K562 (cell line): Measurements from ENCODE around the gene TTC23L. TPM values are rescaled to one million over a fixed set of nuclear protein-coding genes. Genes with fewer than 3 reads are reported as not detected.

Experiments used
- polyA plus RNA-seq, 8 experiments: library from polyadenylated mRNA; depleted of rRNA in 4 of 8; stranded (reverse) in 5 of 8; unstranded in 3 of 8; fragments of >200 nt; fragmentation: Nextera tagmentation in 2 of 8; fragmentation: Illumina TruSeq in 1 of 8; extraction: Ambion mirVana in 2 of 8; extraction: Trizol in 1 of 8; gene quantifications; 2 replicates each; pipeline versions ENCODE4 v1.2.1 to v1.2.3, GENCODE V29; 2011 to 2014; ENCODE audit warnings: inconsistent platforms in 1 of 8, missing spikeins in 1 of 8
- total RNA-seq, 7 experiments: library from RNA; depleted of rRNA in 6 of 7; stranded (reverse); fragments of >200 nt in 6 of 7; fragmentation: Illumina TruSeq in 2 of 7; extraction: Trizol in 2 of 7; gene quantifications; 2 replicates each; pipeline versions ENCODE4 v1.2.1 to v1.2.3, GENCODE V29; 2011 to 2021; ENCODE audit warnings: low replicate concordance in 1 of 7

TTC23L gene
- total and polyA plus RNA-seq, 9 of the 15 experiments (the other 6 are each of a cell fraction or from before 2014, with no cell fraction given): 0.03 to 0.32 (median 0.14) TPM; not detected in 2

Other genes with a start within 250 kb of the TTC23L start
- gene RAI14, start 182.8 kb upstream of the TTC23L start, total RNA-seq (2014; rRNA removed): 26.2 and 28.7 TPM in 2 replicates
- gene RAI14, start 182.8 kb upstream of the TTC23L start, total RNA-seq (2014; rRNA removed; fragmentation: Illumina TruSeq; extraction: Trizol): 36.6 and 41.5 TPM in 2 replicates
- gene RAI14, start 182.8 kb upstream of the TTC23L start, total RNA-seq (2015; rRNA removed; fragmentation: Illumina TruSeq; extraction: Trizol): 24.9 and 26.9 TPM in 2 replicates
- 52.4 and 58.6 TPM in 2 replicates for gene RAI14, start 182.8 kb upstream of the TTC23L start, total RNA-seq (2021)
- gene RAI14, start 182.8 kb upstream of the TTC23L start, polyA plus RNA-seq (2011; rRNA removed): 21.1 and 34.8 TPM in 2 replicates
- gene RAI14, start 182.8 kb upstream of the TTC23L start, polyA plus RNA-seq (2014; fragmentation: Illumina TruSeq; extraction: Trizol): 44.7 and 45.1 TPM in 2 replicates
- 10 to 100 TPM; 11.3 to 12.6 TPM for gene RAI14, start 182.8 kb upstream of the TTC23L start, polyA plus RNA-seq (2014; fragmentation: Nextera tagmentation; extraction: Ambion mirVana)
- 25.8 and 82.5 TPM in 2 replicates for gene RAI14, start 182.8 kb upstream of the TTC23L start, polyA plus RNA-seq (2014; rRNA removed)
- 52.9 and 62.7 TPM in 2 replicates for gene RAD1, start 76.3 kb downstream of the TTC23L start, total RNA-seq (2014; rRNA removed)
- 59.4 and 60.9 TPM in 2 replicates for gene RAD1, start 76.3 kb downstream of the TTC23L start, total RNA-seq (2014; rRNA removed; fragmentation: Illumina TruSeq; extraction: Trizol)
- gene RAD1, start 76.3 kb downstream of the TTC23L start, total RNA-seq (2015; rRNA removed; fragmentation: Illumina TruSeq; extraction: Trizol): 52.4 and 60.8 TPM in 2 replicates
- 54.1 and 54.9 TPM in 2 replicates for gene RAD1, start 76.3 kb downstream of the TTC23L start, total RNA-seq (2021)
- gene RAD1, start 76.3 kb downstream of the TTC23L start, polyA plus RNA-seq (2011; rRNA removed): 52.1 and 78.1 TPM in 2 replicates
- gene RAD1, start 76.3 kb downstream of the TTC23L start, polyA plus RNA-seq (2014; fragmentation: Illumina TruSeq; extraction: Trizol): 44.5 and 54.9 TPM in 2 replicates
- gene RAD1, start 76.3 kb downstream of the TTC23L start, polyA plus RNA-seq (2014; fragmentation: Nextera tagmentation; extraction: Ambion mirVana): 100 to 1,000 TPM; 120 to 148 TPM
- 54.4 and 69.3 TPM in 2 replicates for gene RAD1, start 76.3 kb downstream of the TTC23L start, polyA plus RNA-seq (2014; rRNA removed)
- gene BRIX1, start 76.5 kb downstream of the TTC23L start, total RNA-seq (2014; rRNA removed): 118 and 119 TPM in 2 replicates
- gene BRIX1, start 76.5 kb downstream of the TTC23L start, total RNA-seq (2014; rRNA removed; fragmentation: Illumina TruSeq; extraction: Trizol): 159 and 166 TPM in 2 replicates
- 156 and 169 TPM in 2 replicates for gene BRIX1, start 76.5 kb downstream of the TTC23L start, total RNA-seq (2015; rRNA removed; fragmentation: Illumina TruSeq; extraction: Trizol)
- gene BRIX1, start 76.5 kb downstream of the TTC23L start, total RNA-seq (2021): 115 and 119 TPM in 2 replicates
- 112 and 161 TPM in 2 replicates for gene BRIX1, start 76.5 kb downstream of the TTC23L start, polyA plus RNA-seq (2011; rRNA removed)
- gene BRIX1, start 76.5 kb downstream of the TTC23L start, polyA plus RNA-seq (2014; fragmentation: Illumina TruSeq; extraction: Trizol): 142 and 193 TPM in 2 replicates
- 100 to 1,000 TPM; 125 to 157 TPM for gene BRIX1, start 76.5 kb downstream of the TTC23L start, polyA plus RNA-seq (2014; fragmentation: Nextera tagmentation; extraction: Ambion mirVana)
- 161 and 170 TPM in 2 replicates for gene BRIX1, start 76.5 kb downstream of the TTC23L start, polyA plus RNA-seq (2014; rRNA removed)
- gene DNAJC21, start 90.4 kb downstream of the TTC23L start, total RNA-seq (2014; rRNA removed): 77.5 and 83.3 TPM in 2 replicates
- 104 and 118 TPM in 2 replicates for gene DNAJC21, start 90.4 kb downstream of the TTC23L start, total RNA-seq (2014; rRNA removed; fragmentation: Illumina TruSeq; extraction: Trizol)
- gene DNAJC21, start 90.4 kb downstream of the TTC23L start, total RNA-seq (2015; rRNA removed; fragmentation: Illumina TruSeq; extraction: Trizol): 98.0 and 102 TPM in 2 replicates
- 66.3 and 70.7 TPM in 2 replicates for gene DNAJC21, start 90.4 kb downstream of the TTC23L start, total RNA-seq (2021)
- 32.2 and 58.5 TPM in 2 replicates for gene DNAJC21, start 90.4 kb downstream of the TTC23L start, polyA plus RNA-seq (2011; rRNA removed)
- 86.5 and 105 TPM in 2 replicates for gene DNAJC21, start 90.4 kb downstream of the TTC23L start, polyA plus RNA-seq (2014; fragmentation: Illumina TruSeq; extraction: Trizol)
- 10 to 100 TPM; 26.6 to 29.7 TPM for gene DNAJC21, start 90.4 kb downstream of the TTC23L start, polyA plus RNA-seq (2014; fragmentation: Nextera tagmentation; extraction: Ambion mirVana)
- 54.9 and 63.9 TPM in 2 replicates for gene DNAJC21, start 90.4 kb downstream of the TTC23L start, polyA plus RNA-seq (2014; rRNA removed)
- not detected in 2 replicates for gene AGXT2, start 208.8 kb downstream of the TTC23L start, total RNA-seq (2014; rRNA removed)
- gene AGXT2, start 208.8 kb downstream of the TTC23L start, total RNA-seq (2014; rRNA removed; fragmentation: Illumina TruSeq; extraction: Trizol): not detected in 2 replicates
- not detected in 2 replicates for gene AGXT2, start 208.8 kb downstream of the TTC23L start, total RNA-seq (2015; rRNA removed; fragmentation: Illumina TruSeq; extraction: Trizol)
- not detected in 2 replicates for gene AGXT2, start 208.8 kb downstream of the TTC23L start, total RNA-seq (2021)
- not detected in 2 replicates for gene AGXT2, start 208.8 kb downstream of the TTC23L start, polyA plus RNA-seq (2011; rRNA removed)
- gene AGXT2, start 208.8 kb downstream of the TTC23L start, polyA plus RNA-seq (2014; fragmentation: Illumina TruSeq; extraction: Trizol): not detected in 2 replicates
- gene AGXT2, start 208.8 kb downstream of the TTC23L start, polyA plus RNA-seq (2014; fragmentation: Nextera tagmentation; extraction: Ambion mirVana): not detected
- gene AGXT2, start 208.8 kb downstream of the TTC23L start, polyA plus RNA-seq (2014; rRNA removed): not detected in 2 replicates